Neural progenitor cell (in vitro differentiated cells): Measurements from ENCODE around the gene HSPA12B. TPM values are rescaled to one million over a fixed set of nuclear protein-coding genes. Genes with fewer than 3 reads are reported as not detected.

Experiments
- DNase-seq: peaks from one replicate; pipeline ENCODE4 v3.0.0-alpha.2; 2016; ENCODE audit warnings: low spot score
- H2AFZ ChIP-seq: fragments of 200-600 bp; sonication (generic); replicated peaks from 2 replicates; pipeline ENCODE4 v1.6.1; 2016; ENCODE audit warnings: antibody characterized with exemption
- H3F3A ChIP-seq: fragments of 200-600 bp; sonication (generic); 2 replicates; pipeline ENCODE4 v1.6.1; 2016; ENCODE audit warnings: antibody characterized with exemption, low read depth
- H3K27ac ChIP-seq: fragments of 200-600 bp; sonication (generic); 2 replicates; pipeline ENCODE4 v1.5.1; 2016; ENCODE audit warnings: mild to moderate bottlenecking
- H3K27me3 ChIP-seq: fragments of 200-600 bp; sonication (generic); 2 replicates; pipeline ENCODE4 v1.6.1; 2016; ENCODE audit warnings: mild to moderate bottlenecking, moderate library complexity
- H3K36me3 ChIP-seq: fragments of 200-600 bp; sonication (generic); 2 replicates; pipeline ENCODE4 v1.5.1; 2016
- H3K4me1 ChIP-seq: fragments of 200-600 bp; sonication (generic); 2 replicates; pipeline ENCODE4 v1.6.1; 2016; ENCODE audit warnings: mixed run types
- H3K4me2 ChIP-seq: fragments of 200-600 bp; sonication (generic); 2 replicates; pipeline ENCODE4 v1.6.1; 2016
- H3K4me3 ChIP-seq: fragments of 200-600 bp; sonication (generic); 2 replicates; pipeline ENCODE4 v1.5.1; 2016
- H3K79me2 ChIP-seq: fragments of 200-600 bp; sonication (generic); 2 replicates; pipeline ENCODE4 v1.6.1; 2016; ENCODE audit warnings: low read depth
- H3K9ac ChIP-seq: fragments of 200-600 bp; sonication (generic); 2 replicates; pipeline ENCODE4 v1.6.1; 2016
- H3K9me3 ChIP-seq: fragments of 200-600 bp; sonication (generic); 2 replicates; pipeline ENCODE4 v1.5.1; 2016; ENCODE audit warnings: low read depth
- H4K20me1 ChIP-seq: fragments of 200-600 bp; sonication (generic); 2 replicates; pipeline ENCODE4 v1.6.1; 2016; ENCODE audit warnings: low read depth
- H3K27ac Mint-ChIP-seq: 3 replicates; pipeline ENCODE4 v1.8.0; 2021; ENCODE audit warnings: mixed read lengths
- H3K27me3 Mint-ChIP-seq: 2 replicates; pipeline ENCODE4 v1.8.0; 2022; ENCODE audit warnings: low read depth, mild to moderate bottlenecking, inconsistent platforms, moderate library complexity, mixed read lengths; ENCODE audit not compliant: insufficient read depth
- H3K36me3 Mint-ChIP-seq: 3 replicates; pipeline ENCODE4 v1.8.0; 2021; ENCODE audit warnings: mixed read lengths
- H3K4me1 Mint-ChIP-seq: 3 replicates; pipeline ENCODE4 v1.8.0; 2021; ENCODE audit warnings: mixed read lengths
- H3K4me3 Mint-ChIP-seq: 3 replicates; pipeline ENCODE4 v1.8.0; 2021; ENCODE audit warnings: mild to moderate bottlenecking, moderate library complexity, mixed read lengths
- H3K9me3 Mint-ChIP-seq: 3 replicates; pipeline ENCODE4 v1.8.0; 2020; ENCODE audit warnings: mixed read lengths
- CTCF ChIP-seq: fragments of 200-600 bp; sonication (generic); IDR thresholded peaks from 2 replicates; pipeline ENCODE4 v1.5.1; 2017; ENCODE audit warnings: antibody characterized with exemption, mild to moderate bottlenecking
- EZH2 ChIP-seq: fragments of 200-600 bp; sonication (generic); IDR thresholded peaks from 2 replicates; pipeline ENCODE4 v1.6.1; 2017; ENCODE audit warnings: antibody characterized with exemption, mild to moderate bottlenecking, moderate library complexity
- EZH2phosphoT487 ChIP-seq: fragments of 200-600 bp; sonication (generic); IDR thresholded peaks from 2 replicates; pipeline ENCODE4 v1.6.1; 2017; ENCODE audit warnings: antibody characterized with exemption
- total RNA-seq: library from RNA; depleted of rRNA; stranded (reverse); fragments of >200 nt; gene quantifications from 2 replicates; pipeline ENCODE4 v1.2.3, GENCODE V29; 2015; ENCODE audit warnings: low replicate concordance

Gene HSPA12B
- total RNA-seq, 1 donor from 2014 or later = 0.15 TPM

GRCh38 chr20:3731944-3732326 is 550 bp upstream of the HSPA12B start:
- peaks cover 8% of the 10 kb centered on the region for H3F3A ChIP-seq
- H3K27me3 ChIP-seq = peaks cover 51% of the 10 kb centered on the region
- H3K27ac Mint-ChIP-seq = no peak overlapping the region
- H3K36me3 ChIP-seq = no peaks in the 10 kb centered on the region
- peak overlapping the region; percentile 63 for H2AFZ ChIP-seq
- H3K27ac ChIP-seq = no peak overlapping the region
- H3K27me3 Mint-ChIP-seq = peaks cover 27% of the 10 kb centered on the region
- H3K4me2 ChIP-seq = peak overlapping the region; percentile 58
- H4K20me1 ChIP-seq = no peaks in the 10 kb centered on the region
- no peak overlapping the region for H3K4me3 Mint-ChIP-seq
- no peak for DNase-seq
- H3K79me2 ChIP-seq = no peaks in the 10 kb centered on the region
- TF ChIP-seq CTCF (no peak), EZH2 (no peak), EZH2phosphoT487 (no peak)
- H3K4me1 ChIP-seq = peaks cover 9% of the 10 kb centered on the region
- no peaks in the 10 kb centered on the region for H3K9me3 ChIP-seq
- no peaks in the 10 kb centered on the region for H3K36me3 Mint-ChIP-seq
- H3K9me3 Mint-ChIP-seq = no peaks in the 10 kb centered on the region
- H3K4me3 ChIP-seq = no peak overlapping the region
- H3K4me1 Mint-ChIP-seq = peaks cover 33% of the 10 kb centered on the region
- no peak overlapping the region for H3K9ac ChIP-seq

GRCh38 chr20:3733119-3733995 is 872 bp downstream of the HSPA12B start:
- H3K36me3 Mint-ChIP-seq = no peaks in the 10 kb centered on the region
- no peaks in the 10 kb centered on the region for H4K20me1 ChIP-seq
- no peaks in the 10 kb centered on the region for H3K9me3 ChIP-seq
- H3K9ac ChIP-seq = no peak overlapping the region
- H3K79me2 ChIP-seq = no peaks in the 10 kb centered on the region
- H3K27me3 Mint-ChIP-seq = peaks cover 19% of the 10 kb centered on the region
- H3K4me3 Mint-ChIP-seq = peak overlapping the region; percentile 48
- H3K9me3 Mint-ChIP-seq = no peaks in the 10 kb centered on the region
- H3F3A ChIP-seq = peaks cover 8% of the 10 kb centered on the region
- no peak overlapping the region for H3K27ac ChIP-seq
- H3K36me3 ChIP-seq = no peaks in the 10 kb centered on the region
- no peak overlapping the region for H3K4me3 ChIP-seq
- DNase-seq = no peak
- H3K4me2 ChIP-seq = peak overlapping the region; percentile 66
- H3K4me1 ChIP-seq = no peaks in the 10 kb centered on the region
- peaks cover 37% of the 10 kb centered on the region for H3K27me3 ChIP-seq
- H3K4me1 Mint-ChIP-seq = peaks cover 28% of the 10 kb centered on the region
- peak overlapping the region; percentile 72 for H3K27ac Mint-ChIP-seq
- peak overlapping the region; percentile 10 for H2AFZ ChIP-seq
- TF ChIP-seq EZH2phosphoT487 (no peak), CTCF (no peak), EZH2 (no peak)

GRCh38 chr20:3734111-3734843 is 1.8 kb downstream of the HSPA12B start:
- H3K9me3 ChIP-seq = no peaks in the 10 kb centered on the region
- no peaks in the 10 kb centered on the region for H4K20me1 ChIP-seq
- no peaks in the 10 kb centered on the region for H3K79me2 ChIP-seq
- no peak overlapping the region for H2AFZ ChIP-seq
- no peak overlapping the region for H3K4me3 ChIP-seq
- no peaks in the 10 kb centered on the region for H3K9me3 Mint-ChIP-seq
- peaks cover 8% of the 10 kb centered on the region for H3F3A ChIP-seq
- no peak overlapping the region for H3K27ac ChIP-seq
- H3K27ac Mint-ChIP-seq = no peak overlapping the region
- peaks cover 18% of the 10 kb centered on the region for H3K27me3 Mint-ChIP-seq
- peaks cover 33% of the 10 kb centered on the region for H3K27me3 ChIP-seq
- H3K4me1 ChIP-seq = no peaks in the 10 kb centered on the region
- no peak overlapping the region for H3K9ac ChIP-seq
- no peak overlapping the region for H3K4me2 ChIP-seq
- no peak for TF ChIP-seq EZH2phosphoT487
- no peak for TF ChIP-seq CTCF
- TF ChIP-seq EZH2 = no peak
- H3K36me3 ChIP-seq = no peaks in the 10 kb centered on the region
- peaks cover 35% of the 10 kb centered on the region for H3K4me1 Mint-ChIP-seq
- DNase-seq = no peak
- no peaks in the 10 kb centered on the region for H3K36me3 Mint-ChIP-seq
- H3K4me3 Mint-ChIP-seq = no peak overlapping the region
